GM12878 (cell line): ENCODE results near the gene ARHGAP45. TPM values are rescaled to one million over a fixed set of nuclear protein-coding genes. Genes with fewer than 3 reads are reported as not detected.

ENCODE experiments used
- ATF2 ChIP-seq: IDR thresholded peaks from 2 replicates; pipeline ENCODE4 v1.6.1; 2012; ENCODE audit warnings: low read length, inconsistent platforms
- ATF3 ChIP-seq: IDR thresholded peaks from 2 replicates; pipeline ENCODE4 v1.6.1; 2011; ENCODE audit warnings: low read depth, mild to moderate bottlenecking, low read length, moderate library complexity, borderline replicate concordance; ENCODE audit errors: extremely low read depth
- CHD2 ChIP-seq: IDR thresholded peaks from 2 replicates; pipeline ENCODE4 v1.6.1; 2011; ENCODE audit warnings: low read depth, low read length, improper control_type of control experiment, borderline replicate concordance
- EP300 ChIP-seq, 2 experiments: fragments of 150-350 bp in 1 of 2; IDR thresholded peaks; 2 replicates each; pipeline ENCODE4 v1.6.1; 2011 to 2012; ENCODE audit warnings: low read depth in 2 of 2, low read length in 2 of 2, borderline replicate concordance in 1 of 2, improper control_type of control experiment in 1 of 2, inconsistent platforms in 1 of 2; ENCODE audit not compliant: control insufficient read depth in 1 of 2
- GATAD2B ChIP-seq: fragments of 450-650 bp; conservative IDR thresholded peaks from 2 replicates; pipeline ENCODE4 v1.6.1; 2017; ENCODE audit warnings: low read depth, mild to moderate bottlenecking, moderate library complexity
- IRF4 ChIP-seq: IDR thresholded peaks from 2 replicates; pipeline ENCODE4 v1.6.1; 2011; ENCODE audit warnings: low read depth, low read length
- JUNB ChIP-seq: IDR thresholded peaks from 2 replicates; pipeline ENCODE4 v1.6.1; 2016; ENCODE audit warnings: antibody characterized with exemption, mild to moderate bottlenecking
- KDM1A ChIP-seq: fragments of 200-600 bp; sonication (generic); IDR thresholded peaks from 2 replicates; pipeline ENCODE4 v1.6.1; 2016; ENCODE audit warnings: borderline replicate concordance
- KLF5 ChIP-seq: fragments of 450-650 bp; IDR thresholded peaks from 2 replicates; pipeline ENCODE4 v1.6.1; 2014; ENCODE audit warnings: mild to moderate bottlenecking; ENCODE audit not compliant: partially characterized antibody
- LARP7 ChIP-seq: fragments of 450-650 bp; IDR thresholded peaks from 2 replicates; pipeline ENCODE4 v1.6.1; 2017; ENCODE audit warnings: mild to moderate bottlenecking
- NFYB ChIP-seq: IDR thresholded peaks from 2 replicates; pipeline ENCODE4 v1.6.1; 2011; ENCODE audit warnings: low read depth, mild to moderate bottlenecking, low read length, improper control_type of control experiment, moderate library complexity; ENCODE audit not compliant: insufficient read depth
- NR2C1 ChIP-seq: fragments of 450-650 bp; IDR thresholded peaks from 2 replicates; pipeline ENCODE4 v1.6.1; 2017; ENCODE audit warnings: antibody characterized with exemption, mild to moderate bottlenecking, moderate library complexity
- RBBP5 ChIP-seq: fragments of 200-600 bp; sonication (generic); conservative IDR thresholded peaks from 2 replicates; pipeline ENCODE4 v1.6.1; 2016
- RCOR1 ChIP-seq: conservative IDR thresholded peaks from 2 replicates; pipeline ENCODE4 v1.6.1; 2012; ENCODE audit warnings: low read depth, low read length, improper control_type of control experiment
- RUNX3 ChIP-seq: IDR thresholded peaks from 2 replicates; pipeline ENCODE4 v1.6.1; 2012; ENCODE audit warnings: low read length, inconsistent platforms
- SP1 ChIP-seq: IDR thresholded peaks from one replicate; pipeline ENCODE4 v1.6.1; 2011; ENCODE audit warnings: low read depth, low read length
- TCF12 ChIP-seq: IDR thresholded peaks from 2 replicates; pipeline ENCODE4 v1.6.1; 2011; ENCODE audit warnings: low read depth, mild to moderate bottlenecking, low read length
- YBX1 ChIP-seq: fragments of 450-650 bp; IDR thresholded peaks from 2 replicates; pipeline ENCODE4 v1.6.1; 2016; ENCODE audit warnings: antibody characterized with exemption
- ZBTB33 ChIP-seq: fragments of 450-650 bp; IDR thresholded peaks from 2 replicates; pipeline ENCODE4 v1.6.1; 2017; ENCODE audit warnings: mild to moderate bottlenecking
- ZNF24 ChIP-seq: fragments of 450-650 bp; IDR thresholded peaks from 2 replicates; pipeline ENCODE4 v1.6.1; 2017; ENCODE audit warnings: antibody characterized with exemption, mild to moderate bottlenecking
- ZNF622 ChIP-seq: fragments of 450-650 bp; IDR thresholded peaks from 2 replicates; pipeline ENCODE4 v1.6.1; 2017; ENCODE audit warnings: mild to moderate bottlenecking, inconsistent platforms
- ZNF687 ChIP-seq: fragments of 450-650 bp; IDR thresholded peaks from 2 replicates; pipeline ENCODE4 v1.6.1; 2017; ENCODE audit warnings: mild to moderate bottlenecking, moderate library complexity
- ZZZ3 ChIP-seq: IDR thresholded peaks from 2 replicates; pipeline ENCODE4 v1.6.1; 2011; ENCODE audit warnings: low read depth; ENCODE audit not compliant: control insufficient read depth, insufficient read length
- polyA plus RNA-seq, 11 experiments: library from polyadenylated mRNA; depleted of rRNA in 4 of 11; unstranded in 6 of 11; stranded (reverse) in 5 of 11; fragments of >200 nt; fragmentation: Nextera tagmentation in 4 of 11; fragmentation: Illumina TruSeq in 1 of 11; extraction: Ambion mirVana in 4 of 11; extraction: Trizol in 1 of 11; gene quantifications; 1 replicate in 1 of 11; 2 replicates in 10 of 11; pipeline versions ENCODE4 v1.2.1 to v1.2.3, GENCODE V29; 2011 to 2016; ENCODE audit warnings: inconsistent platforms in 2 of 11, missing spikeins in 2 of 11, low read depth in 1 of 11
- total RNA-seq, 4 experiments: library from RNA; depleted of rRNA in 3 of 4; stranded (reverse); fragments of >200 nt in 3 of 4; fragmentation: Illumina TruSeq in 1 of 4; extraction: Trizol in 1 of 4; gene quantifications; 2 replicates each; pipeline versions ENCODE4 v1.2.1 to v1.2.3, GENCODE V29; 2013 to 2021

ARHGAP45 gene
- total and polyA plus RNA-seq, 10 of the 15 experiments (the other 5 are each of a cell fraction or from before 2014, with no cell fraction given): 1.4 to 151 (median 59.9) TPM

- TF ChIP-seq ZBTB33 (no peak), RCOR1 (no peak), SP1 (peak; percentile 98), ZNF622 (no peak), YBX1 (no peak), CHD2 (peak; percentile 93; the same call in 1 of the 2 replicates), ZNF24 (no peak), JUNB (no peak), NR2C1 (no peak), IRF4 (no peak), ATF2 (no peak), RUNX3 (peak; percentile 77), NFYB (peak; percentile 99), TCF12 (no peak), KDM1A (no peak), ZZZ3 (no peak), EP300 (IDR thresholded peaks at IDR 0.05; ENCODE audit: borderline replicate concordance in 1 of 2, control insufficient read depth in 1 of 2, low read depth in 2 of 2, low read length in 2 of 2) (no peak), ATF3 (no peak), ZNF687 (no peak), KLF5 (no peak), RBBP5 (no peak), GATAD2B (no peak; the same call in 1 of the 2 replicates), LARP7 (0 out of 2 replicates have a peak, but pooled peaks have one; percentile 0)
Observed at GRCh38 chr19:1133471-1133929, 66.5 kb downstream of the ARHGAP45 start (continued).
